Measurements from ENCODE around the gene CHTOP.
A peak's percentile ranks its signal among the peaks of the same experiment; 100 is the strongest.

CHTOP gene

GRCh38 chr1:153626477-153626903 lies 7.4 kb upstream of the CHTOP start:
- no peak for TF ChIP-seq CTCF (IDR thresholded peaks at IDR 0.05; ENCODE audit: control insufficient read depth, extremely low read depth, insufficient read depth)
- peak overlapping the region; percentile 50 for H3K4me3 ChIP-seq (ENCODE audit: low read depth, low read length)
- no peak for DNase-seq (ENCODE audit: low read depth)

- H3K4me3 ChIP-seq (ENCODE audit: low read depth, low read length), result peak within 1 kb of the TSS; percentile 50
- DNase-seq (ENCODE audit: low read depth), result peak; percentile 69
- TF ChIP-seq CTCF (IDR thresholded peaks at IDR 0.05; ENCODE audit: control insufficient read depth, extremely low read depth, insufficient read depth), result peak; percentile 44
Observed at GRCh38 chr1:153626904-153627714, 6.8 kb upstream of the CHTOP start, which contains the start of gene S100A13. Gene S100A13 (minus strand): TSS chr1:153627505. CDS start chr1:153626472, 1,033 bp downstream.

- no peak for TF ChIP-seq CTCF (IDR thresholded peaks at IDR 0.05; ENCODE audit: control insufficient read depth, extremely low read depth, insufficient read depth)
- no peak for DNase-seq (ENCODE audit: low read depth)
- H3K4me3 ChIP-seq (ENCODE audit: low read depth, low read length), result peak within 1 kb of the TSS; percentile 50
Observed at GRCh38 chr1:153627715-153628626, 5.9 kb upstream of the CHTOP start, which contains the start of gene S100A1. Gene S100A1 (plus strand): TSS chr1:153628434. CDS start chr1:153630522, 2,088 bp downstream.

- no peak overlapping the region for H3K4me3 ChIP-seq (ENCODE audit: low read depth, low read length)
- no peak for TF ChIP-seq CTCF (IDR thresholded peaks at IDR 0.05; ENCODE audit: control insufficient read depth, extremely low read depth, insufficient read depth)
- DNase-seq (ENCODE audit: low read depth), result no peak
Observed at GRCh38 chr1:153628638-153629342, 5.1 kb upstream of the CHTOP start.

GRCh38 chr1:153629343-153629665 lies 4.6 kb upstream of the CHTOP start:
- TF ChIP-seq CTCF (IDR thresholded peaks at IDR 0.05; ENCODE audit: control insufficient read depth, extremely low read depth, insufficient read depth), result no peak
- H3K4me3 ChIP-seq (ENCODE audit: low read depth, low read length), result no peak overlapping the region
- DNase-seq (ENCODE audit: low read depth), result no peak

GRCh38 chr1:153629971-153630370 lies 3.9 kb upstream of the CHTOP start:
- TF ChIP-seq CTCF (IDR thresholded peaks at IDR 0.05; ENCODE audit: control insufficient read depth, extremely low read depth, insufficient read depth), result no peak
- no peak overlapping the region for H3K4me3 ChIP-seq (ENCODE audit: low read depth, low read length)
- DNase-seq (ENCODE audit: low read depth), result no peak

Measured in LNCaP clone FGC (cell line).